Cerebellar nuclear complex (tissue), 1 donor: ENCODE results near the gene MGP.

Source experiments
- DNase-seq, 2 experiments: peaks; one replicate each; lab custom pipeline; 2025; lab: John Stamatoyannopoulos, UW

MGP gene

GRCh38 chr12:14885718-14886221 lies at the start of gene MGP:
Gene MGP, minus strand, starts transcription at chr12:14885854. Its CDS starts 63 bp downstream, at chr12:14885791.
- DNase-seq, result no peak

- DNase-seq, result no peak
Observed at GRCh38 chr12:14935031-14935430, 49.4 kb upstream of the MGP start.

DNA sequence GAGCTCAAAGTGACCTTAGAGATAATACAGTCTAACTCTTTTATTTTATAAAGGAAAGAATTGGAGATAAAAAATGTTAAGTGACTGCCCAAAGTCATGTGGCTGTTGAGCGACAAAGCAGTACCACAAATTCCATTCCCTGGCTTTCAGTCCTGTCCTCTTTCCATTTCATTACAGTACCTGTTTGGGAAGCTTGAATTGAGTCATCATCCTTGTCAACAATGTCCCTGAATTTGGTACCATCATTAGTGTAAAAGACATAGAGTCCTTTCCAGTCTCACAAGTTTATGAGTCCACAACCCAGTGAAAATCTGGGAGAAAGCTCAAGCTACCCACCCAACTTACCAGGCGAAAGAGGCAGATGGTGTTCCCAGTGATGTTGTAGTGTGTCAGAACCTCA lies 48.9 kb upstream of the MGP start:
- DNase-seq, result no peak

GRCh38 chr12:14931791-14932560 lies 46.3 kb upstream of the MGP start:
- no peak for DNase-seq

- no peak for DNase-seq
Observed at GRCh38 chr12:14931359-14931758, 45.7 kb upstream of the MGP start.

DNA sequence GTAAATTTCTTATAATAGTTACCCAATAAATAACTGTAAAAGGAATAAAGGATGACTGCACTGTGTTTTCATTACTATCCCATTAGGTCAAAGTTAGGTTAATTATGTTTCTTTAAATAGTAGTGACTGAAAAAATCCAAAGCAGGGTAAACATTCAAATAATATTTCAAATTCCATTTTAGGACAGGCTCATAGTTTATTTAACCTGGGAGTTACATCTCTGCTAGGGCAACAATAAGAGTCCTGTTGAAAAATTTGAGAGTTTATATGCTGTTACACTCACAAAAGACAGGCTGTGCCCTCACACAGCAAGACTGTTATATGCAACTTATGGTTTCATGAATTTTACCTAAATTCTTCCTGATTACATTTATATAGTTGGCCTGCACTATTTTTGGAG lies 44.6 kb upstream of the MGP start:
- no peak for DNase-seq

GRCh38 chr12:14928931-14929330 lies 43.3 kb upstream of the MGP start:
- no peak for DNase-seq

DNA sequence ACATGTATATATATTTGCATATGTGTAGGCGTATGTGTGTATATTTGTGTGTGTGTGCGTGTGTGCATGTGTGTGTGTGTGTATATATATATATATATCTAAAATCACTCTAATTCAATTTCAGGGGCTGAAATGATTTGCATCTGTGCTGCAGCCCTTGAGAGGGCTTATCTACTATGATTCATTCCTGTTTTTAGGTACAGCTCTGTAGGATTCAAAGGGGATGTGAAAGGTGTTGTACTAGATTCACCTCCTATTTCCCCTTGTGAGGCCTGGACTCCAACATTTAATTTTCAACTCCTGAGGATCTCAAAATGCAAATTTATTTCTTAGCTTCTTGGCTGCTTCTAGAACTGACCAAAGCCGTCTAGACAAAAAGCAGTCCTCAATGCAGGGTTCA lies 41.6 kb upstream of the MGP start:
- no peak for DNase-seq

GRCh38 chr12:14924541-14924940 lies 38.9 kb upstream of the MGP start:
- no peak for DNase-seq

- no peak for DNase-seq
Observed at GRCh38 chr12:14923944-14924343, 38.3 kb upstream of the MGP start.

- DNase-seq, result no peak
Observed at GRCh38 chr12:14921218-14921617, 35.6 kb upstream of the MGP start.

- DNase-seq, result no peak
Observed at GRCh38 chr12:14920475-14921126, 34.9 kb upstream of the MGP start.

DNA sequence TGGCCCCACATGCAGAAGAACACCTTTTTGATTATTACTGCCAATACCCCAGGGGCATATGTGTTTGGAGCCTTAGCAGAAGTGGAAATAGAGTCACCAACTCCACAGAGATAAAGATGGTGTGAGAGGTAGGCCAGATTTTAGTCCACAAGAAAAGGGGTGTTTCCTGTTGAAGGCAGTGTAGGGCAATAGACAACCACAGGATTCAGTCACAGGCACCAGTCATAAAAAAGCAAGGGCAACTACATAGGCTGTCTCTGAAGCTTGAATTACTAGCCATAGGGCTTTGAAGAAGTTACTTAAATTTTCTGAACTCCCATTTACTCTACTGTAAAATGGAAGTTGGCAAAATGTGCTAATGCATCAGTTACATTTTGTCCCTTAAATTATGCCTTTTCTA lies 33.8 kb upstream of the MGP start:
- no peak for DNase-seq

DNA sequence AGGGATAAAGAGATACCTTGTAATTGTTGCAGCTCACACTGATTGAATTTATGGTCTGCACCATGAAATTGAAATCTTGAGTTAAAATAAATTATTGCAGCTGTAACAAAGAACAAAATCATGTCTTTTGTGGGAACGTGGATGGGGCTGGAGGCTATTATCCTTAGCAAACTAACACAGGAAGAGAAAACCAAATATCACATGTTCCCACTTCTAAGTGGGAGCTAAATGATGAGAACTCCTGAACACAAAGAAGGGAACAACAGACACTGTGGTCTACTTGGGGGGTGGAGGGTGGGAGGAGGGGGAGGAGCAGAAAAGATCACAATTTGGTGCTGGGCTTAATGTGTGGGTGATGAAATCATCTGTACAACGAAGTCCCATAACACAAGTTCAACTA lies 30.1 kb upstream of the MGP start:
- DNase-seq, result no peak

- DNase-seq, result no peak
Observed at GRCh38 chr12:14913381-14913781, 27.7 kb upstream of the MGP start.

- DNase-seq, result no peak
Observed at GRCh38 chr12:14911131-14911530, 25.5 kb upstream of the MGP start.

- DNase-seq, result no peak
Observed at GRCh38 chr12:14910090-14910915, 24.6 kb upstream of the MGP start.

DNA sequence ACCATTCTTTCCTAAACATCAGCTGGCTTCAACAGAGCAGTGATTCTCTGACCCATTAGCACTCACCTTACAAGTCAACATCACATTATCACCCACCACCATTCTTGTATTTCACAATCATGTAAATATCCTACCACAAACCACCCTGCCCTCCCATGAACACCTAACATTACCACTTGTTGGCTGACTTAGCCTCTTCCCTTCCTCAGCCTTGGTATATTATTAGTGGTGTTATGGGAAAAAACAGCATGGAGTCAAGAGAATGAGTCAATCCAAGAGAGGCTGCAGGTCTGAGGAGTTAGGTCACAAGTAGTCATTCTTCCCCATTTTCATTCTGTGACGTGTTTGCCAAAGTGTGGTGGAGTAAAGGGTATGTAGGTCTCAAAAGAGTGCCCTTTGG lies 22.3 kb upstream of the MGP start:
- DNase-seq, result no peak

DNA sequence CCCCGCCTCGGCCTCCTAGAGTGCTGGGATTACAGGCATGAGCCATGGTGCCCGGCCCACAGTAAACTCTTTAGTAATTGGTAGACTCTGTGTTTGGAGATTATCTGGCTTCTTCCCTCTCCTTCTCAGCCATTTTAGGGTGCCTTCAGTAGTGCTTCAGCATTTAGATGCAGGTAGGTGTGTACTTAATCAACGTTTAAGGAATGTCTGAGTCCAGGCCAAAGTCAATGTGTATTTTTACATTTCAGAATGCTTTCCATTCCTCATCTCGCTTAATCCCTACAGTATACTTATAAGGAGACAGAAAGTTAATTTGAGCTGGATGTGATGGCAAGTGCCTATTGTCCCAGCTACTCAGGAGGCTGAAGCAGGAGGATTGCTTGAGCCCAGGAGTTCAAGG lies 20.5 kb upstream of the MGP start:
- DNase-seq, result no peak

- DNase-seq, result no peak
Observed at GRCh38 chr12:14905269-14906004, 19.8 kb upstream of the MGP start.

GRCh38 chr12:14904854-14905253 lies 19.2 kb upstream of the MGP start:
- DNase-seq, result no peak
